Kidney epithelial cell (primary cell): ENCODE results near the gene RSPRY1. TPM values are rescaled to one million over a fixed set of nuclear protein-coding genes. Genes with fewer than 3 reads are reported as not detected.
"Not testable (repeated sequence)": the region's sequence is repeated elsewhere in the genome, so short reads cannot be mapped to it uniquely, and the experiment has no call there.

Source experiments
- DNase-seq: peaks from one replicate; pipeline ENCODE4 v3.0.0-alpha.2; 2010; ENCODE audit warnings: low read depth
- H3K27me3 ChIP-seq: 2 replicates; pipeline ENCODE4 v1.6.0; 2011; ENCODE audit warnings: low read length; ENCODE audit not compliant: control insufficient read depth, insufficient read depth
- H3K36me3 ChIP-seq: 2 replicates; pipeline ENCODE4 v1.5.1; 2011; ENCODE audit warnings: low read length; ENCODE audit not compliant: control insufficient read depth, insufficient read depth
- H3K4me3 ChIP-seq: 2 replicates; pipeline ENCODE4 v1.5.1; 2011; ENCODE audit warnings: low read depth, mild to moderate bottlenecking, control low read depth, low read length
- total RNA-seq: library from RNA; depleted of rRNA; stranded (reverse); fragments of >200 nt; gene quantifications from 2 replicates; pipeline ENCODE4 v1.2.3, GENCODE V29; 2015
- TF ChIP-seq, protein P1 (sequence below): IDR thresholded peaks from 2 replicates; pipeline ENCODE4 v1.5.1; 2011; ENCODE audit warnings: mild to moderate bottlenecking, moderate library complexity, low read length, control low read depth, inconsistent platforms; ENCODE audit not compliant: insufficient read depth, poor library complexity, severe bottlenecking

Gene RSPRY1
- total RNA-seq, 1 donor from 2014 or later = 42.7 TPM

DNA sequence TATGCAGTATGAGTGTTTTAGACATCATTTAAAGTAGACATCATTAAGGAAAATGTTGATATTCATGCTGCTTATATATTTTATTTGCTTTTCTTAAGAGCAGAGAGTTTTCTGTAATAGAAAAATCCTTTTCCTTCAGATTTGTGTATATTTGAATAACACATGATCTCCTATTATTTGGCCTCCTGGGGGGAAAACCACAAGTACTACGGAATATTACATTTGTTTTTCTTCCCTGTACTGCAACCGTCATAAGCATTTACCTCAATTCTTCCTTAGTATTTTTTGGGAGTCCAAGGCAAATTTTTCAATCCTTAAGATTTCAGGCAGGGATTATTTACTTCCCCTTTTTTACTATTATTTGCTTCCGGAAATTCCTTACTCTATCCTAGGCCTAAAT is 6.0 kb downstream of the RSPRY1 start:
- H3K4me3 ChIP-seq = no peak overlapping the region
- TF ChIP-seq, protein P1, sequence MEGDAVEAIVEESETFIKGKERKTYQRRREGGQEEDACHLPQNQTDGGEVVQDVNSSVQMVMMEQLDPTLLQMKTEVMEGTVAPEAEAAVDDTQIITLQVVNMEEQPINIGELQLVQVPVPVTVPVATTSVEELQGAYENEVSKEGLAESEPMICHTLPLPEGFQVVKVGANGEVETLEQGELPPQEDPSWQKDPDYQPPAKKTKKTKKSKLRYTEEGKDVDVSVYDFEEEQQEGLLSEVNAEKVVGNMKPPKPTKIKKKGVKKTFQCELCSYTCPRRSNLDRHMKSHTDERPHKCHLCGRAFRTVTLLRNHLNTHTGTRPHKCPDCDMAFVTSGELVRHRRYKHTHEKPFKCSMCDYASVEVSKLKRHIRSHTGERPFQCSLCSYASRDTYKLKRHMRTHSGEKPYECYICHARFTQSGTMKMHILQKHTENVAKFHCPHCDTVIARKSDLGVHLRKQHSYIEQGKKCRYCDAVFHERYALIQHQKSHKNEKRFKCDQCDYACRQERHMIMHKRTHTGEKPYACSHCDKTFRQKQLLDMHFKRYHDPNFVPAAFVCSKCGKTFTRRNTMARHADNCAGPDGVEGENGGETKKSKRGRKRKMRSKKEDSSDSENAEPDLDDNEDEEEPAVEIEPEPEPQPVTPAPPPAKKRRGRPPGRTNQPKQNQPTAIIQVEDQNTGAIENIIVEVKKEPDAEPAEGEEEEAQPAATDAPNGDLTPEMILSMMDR = no peak
- DNase-seq = no peak
- H3K27me3 ChIP-seq = no peaks in the 10 kb centered on the region
- no peaks in the 10 kb centered on the region for H3K36me3 ChIP-seq

DNA sequence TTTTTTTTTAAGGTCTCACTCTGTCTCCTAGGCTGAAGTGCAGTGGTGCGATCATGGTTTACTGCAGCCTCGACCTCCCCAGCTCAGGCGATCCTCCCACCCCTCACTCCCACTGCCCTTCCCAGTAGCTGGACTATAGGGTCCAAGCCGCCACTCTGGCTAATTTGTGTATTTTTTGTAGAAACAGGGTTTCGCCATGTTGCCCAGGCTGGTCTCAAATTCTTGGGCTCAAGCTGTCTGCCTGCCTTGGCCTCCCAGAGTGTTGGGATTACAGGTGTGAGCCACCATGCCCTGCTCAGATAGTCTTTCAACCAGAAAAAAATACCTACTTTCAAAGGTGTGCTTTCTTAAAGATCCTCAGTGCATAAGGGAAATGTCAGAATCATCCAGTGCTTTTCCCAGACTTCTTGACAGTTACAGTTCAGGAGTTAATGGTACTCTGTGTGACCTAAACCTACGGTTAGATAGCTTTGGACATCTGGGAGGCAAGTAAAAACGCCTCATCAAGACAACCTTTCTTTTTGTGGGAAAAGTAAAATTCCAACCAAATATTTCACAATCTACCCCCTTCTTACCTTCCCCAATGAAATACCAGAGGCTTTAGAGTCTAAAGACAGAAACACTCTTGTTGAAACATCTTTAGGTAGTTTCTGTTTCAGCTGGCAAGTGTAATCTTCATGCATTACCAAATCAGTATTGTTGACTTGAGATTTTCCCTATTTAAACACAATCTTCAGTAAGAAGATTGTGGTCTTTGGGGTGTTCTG is 6.8 kb downstream of the RSPRY1 start:
- TF ChIP-seq, protein P1 = no peak
- no peak overlapping the region for H3K4me3 ChIP-seq
- H3K27me3 ChIP-seq = no peaks in the 10 kb centered on the region
- DNase-seq = peak; percentile 21
- no peaks in the 10 kb centered on the region for H3K36me3 ChIP-seq

DNA sequence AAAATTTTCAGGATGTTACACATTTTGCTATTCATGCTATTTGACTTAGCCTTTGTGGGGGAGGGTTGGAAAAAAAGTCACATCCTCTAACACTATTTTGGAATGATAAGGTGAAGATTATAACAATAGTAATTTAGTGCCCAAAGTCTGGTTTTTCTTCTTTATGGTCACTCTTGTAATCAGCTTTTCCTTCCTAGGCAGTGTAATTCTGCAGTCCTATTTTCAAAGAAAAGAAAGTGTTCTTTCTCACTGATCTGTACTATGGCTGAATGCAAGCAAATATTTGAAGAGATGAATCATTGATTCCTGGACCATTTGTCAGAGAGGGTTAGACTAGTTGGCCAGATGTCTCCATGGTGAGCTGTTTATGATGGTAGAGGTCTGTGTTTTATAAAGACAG is 8.4 kb downstream of the RSPRY1 start:
- no peak overlapping the region for H3K4me3 ChIP-seq

DNA sequence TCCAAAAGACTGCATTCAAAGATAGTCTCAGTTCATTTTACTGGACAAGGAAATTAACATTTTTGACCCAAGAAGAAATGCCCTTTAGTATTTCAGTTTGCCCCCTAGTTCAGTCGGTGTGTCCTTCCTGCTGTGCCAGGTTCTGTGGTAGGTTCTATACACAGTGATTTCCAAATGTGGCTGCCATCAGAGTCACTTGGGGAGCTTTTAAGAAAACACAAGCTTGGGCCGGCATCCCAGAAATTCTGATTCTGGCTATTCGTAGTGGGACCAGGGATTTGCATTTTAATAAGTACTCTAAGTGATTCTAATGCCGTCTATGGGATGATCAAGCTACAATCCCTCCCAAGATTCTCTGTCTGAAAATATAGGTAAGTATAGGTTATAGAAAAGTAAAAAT is 10.2 kb downstream of the RSPRY1 start:
- TF ChIP-seq, protein P1 = no peak
- no peaks in the 10 kb centered on the region for H3K36me3 ChIP-seq
- DNase-seq = no peak
- no peaks in the 10 kb centered on the region for H3K27me3 ChIP-seq
- H3K4me3 ChIP-seq = no peak overlapping the region

More for the DNA sequence above, 8.4 kb downstream of the RSPRY1 start:
- peak; percentile 94 for DNase-seq
- TF ChIP-seq, protein P1 = no peak
- no peaks in the 10 kb centered on the region for H3K36me3 ChIP-seq
- H3K27me3 ChIP-seq = no peaks in the 10 kb centered on the region

DNA sequence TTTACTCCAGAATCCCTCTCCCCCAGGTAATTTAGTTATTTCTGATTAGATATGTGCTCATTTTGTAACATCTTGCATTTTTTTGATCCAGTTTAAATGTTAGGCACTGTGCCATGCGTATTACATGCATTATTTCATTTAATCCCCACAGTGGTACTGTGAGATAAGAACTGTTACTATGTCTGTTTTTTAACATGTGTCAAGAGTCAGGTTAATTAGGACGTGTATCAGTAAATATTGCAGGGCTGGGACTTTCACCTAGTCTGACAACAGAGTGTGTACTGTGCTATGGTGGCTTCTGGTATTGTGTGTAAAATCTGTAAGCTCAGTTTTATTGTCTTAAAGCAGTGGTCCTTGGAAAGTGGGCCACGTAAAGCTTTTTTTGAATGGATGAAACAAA is 10.6 kb downstream of the RSPRY1 start:
- Histone ChIP-seq H3K27me3 (no peaks in the 10 kb centered on the region), H3K4me3 (no peak overlapping the region), H3K36me3 (no peaks in the 10 kb centered on the region)
- no peak for DNase-seq
- TF ChIP-seq, protein P1 = no peak

DNA sequence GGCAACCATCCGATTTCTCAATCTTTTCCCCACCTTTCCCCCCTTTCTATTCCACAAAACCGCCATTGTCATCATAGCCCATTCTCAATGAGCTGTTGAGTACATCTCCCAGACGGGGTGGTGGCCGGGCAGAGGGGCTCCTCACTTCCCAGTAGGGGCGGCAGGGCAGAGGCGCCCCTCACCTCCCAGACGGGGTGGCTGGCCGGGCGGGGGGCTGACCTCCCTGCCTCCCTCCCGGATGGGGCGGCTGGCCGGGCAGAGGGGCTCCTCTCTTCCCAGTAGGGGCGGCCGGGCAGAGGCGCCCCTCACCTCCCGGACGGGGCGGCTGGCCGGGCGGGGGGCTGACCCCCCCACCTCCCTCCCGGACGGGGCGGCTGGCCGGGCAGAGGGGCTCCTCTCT is 14.2 kb downstream of the RSPRY1 start:
- H3K27me3 ChIP-seq, H3K4me3 ChIP-seq: not testable (repeated sequence)

DNA sequence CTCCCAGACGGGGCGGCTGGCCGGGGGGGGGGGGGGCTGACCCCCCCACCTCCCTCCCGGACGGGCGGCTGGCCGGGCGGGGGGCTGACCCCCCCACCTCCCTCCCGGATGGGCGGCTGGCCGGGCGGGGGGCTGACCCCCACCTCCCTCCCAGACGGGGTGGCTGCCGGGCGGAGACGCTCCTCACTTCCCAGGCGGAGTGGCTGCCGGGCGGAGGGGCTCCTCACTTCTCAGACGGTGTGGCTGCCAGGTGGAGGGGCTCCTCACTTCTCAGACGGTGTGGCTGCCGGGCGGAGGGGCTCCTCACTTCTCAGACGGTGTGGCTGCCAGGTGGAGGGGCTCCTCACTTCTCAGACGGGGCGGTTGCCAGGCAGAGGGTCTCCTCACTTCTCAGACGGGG is 14.8 kb downstream of the RSPRY1 start:
- not testable (repeated sequence) for H3K36me3 ChIP-seq, H3K4me3 ChIP-seq, DNase-seq, H3K27me3 ChIP-seq

More for the DNA sequence above, 14.2 kb downstream of the RSPRY1 start:
- not testable (repeated sequence) for H3K36me3 ChIP-seq, DNase-seq
